Measurements from ENCODE around the gene ZNF587B. TPM values are rescaled to one million over a fixed set of nuclear protein-coding genes. Genes with fewer than 3 reads are reported as not detected.
"Not testable (repeated sequence)": the region's sequence is repeated elsewhere in the genome, so short reads cannot be mapped to it uniquely, and the experiment has no call there.

Gene ZNF587B
- total RNA-seq, 1 experiment from 2014 or later: 6.8 TPM

DNA sequence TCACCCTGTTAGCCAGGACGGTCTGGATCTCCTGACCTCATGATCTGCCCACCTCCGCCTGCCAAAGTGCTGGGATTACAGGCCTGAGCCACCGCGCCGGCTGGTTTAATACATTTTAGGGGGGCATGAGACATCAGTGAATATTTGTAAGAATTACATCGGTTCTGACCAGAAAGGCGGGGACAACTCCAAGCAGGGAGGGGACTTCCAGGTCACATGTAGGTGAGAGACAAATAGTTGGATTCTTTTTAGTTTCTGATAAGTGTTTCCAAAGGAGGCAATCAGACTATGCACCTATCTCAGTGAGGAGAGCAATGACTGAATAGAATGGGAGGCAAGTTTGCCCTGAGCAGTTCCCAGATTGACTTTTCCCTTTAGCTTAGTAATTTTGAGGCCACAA, 11.7 kb upstream of the ZNF587B start:
- no peak for DNase-seq (ENCODE audit: low read depth)

DNA sequence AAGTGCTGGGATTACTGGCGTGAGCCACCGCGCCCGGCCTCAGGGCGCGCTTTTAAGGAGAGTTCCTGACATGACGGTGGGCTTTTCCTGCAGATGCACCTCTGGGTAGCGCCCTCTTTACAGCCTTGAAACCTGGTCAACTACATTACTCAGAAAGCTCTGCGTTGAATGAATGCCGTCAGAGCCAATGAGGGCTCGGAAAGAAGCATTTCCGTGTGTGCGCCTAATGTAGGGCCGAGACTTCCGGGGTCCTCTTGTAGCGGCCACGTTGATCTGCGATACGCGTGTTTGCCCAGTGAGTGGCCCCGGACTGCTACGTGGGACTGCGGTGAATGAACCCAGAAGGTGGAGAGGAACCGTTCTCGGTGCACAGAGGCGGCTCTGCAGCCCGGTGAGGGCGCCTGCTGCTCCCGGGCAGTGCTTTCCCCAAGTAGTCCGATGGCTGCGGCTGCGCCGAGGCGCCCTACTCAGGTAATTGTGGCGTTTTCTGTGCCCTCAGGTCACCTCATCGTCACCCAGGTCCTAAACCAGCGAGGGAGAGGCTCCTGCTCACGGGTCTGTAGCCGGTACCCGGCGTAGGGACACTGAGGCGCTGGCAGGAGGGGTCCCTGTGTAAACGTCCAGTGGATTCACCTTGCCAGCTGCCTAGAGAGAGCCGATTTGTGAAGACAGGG, 10.5 kb upstream of the ZNF587B start:
- DNase-seq (ENCODE audit: low read depth): peak; percentile 92

DNA sequence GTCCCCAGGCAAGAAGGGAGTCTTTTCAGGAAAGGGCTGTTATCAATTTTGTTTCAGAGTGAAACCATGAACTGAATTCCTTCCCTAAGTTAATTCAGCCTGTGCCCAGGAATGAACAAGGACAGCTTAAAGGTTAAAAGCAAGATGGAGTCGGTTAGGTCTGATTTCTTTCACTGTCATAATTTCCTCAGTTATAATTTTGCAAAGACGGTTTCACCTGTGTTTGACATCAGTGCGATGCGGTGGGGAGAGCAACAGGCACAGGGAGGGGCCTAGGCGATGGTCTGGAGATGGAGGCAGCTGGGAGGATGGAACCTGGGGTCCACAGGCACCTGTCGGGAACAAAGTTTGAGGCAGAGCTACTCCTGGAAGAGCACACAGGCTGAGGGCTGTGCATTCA, 9.5 kb upstream of the ZNF587B start:
- no peak for DNase-seq (ENCODE audit: low read depth)

DNA sequence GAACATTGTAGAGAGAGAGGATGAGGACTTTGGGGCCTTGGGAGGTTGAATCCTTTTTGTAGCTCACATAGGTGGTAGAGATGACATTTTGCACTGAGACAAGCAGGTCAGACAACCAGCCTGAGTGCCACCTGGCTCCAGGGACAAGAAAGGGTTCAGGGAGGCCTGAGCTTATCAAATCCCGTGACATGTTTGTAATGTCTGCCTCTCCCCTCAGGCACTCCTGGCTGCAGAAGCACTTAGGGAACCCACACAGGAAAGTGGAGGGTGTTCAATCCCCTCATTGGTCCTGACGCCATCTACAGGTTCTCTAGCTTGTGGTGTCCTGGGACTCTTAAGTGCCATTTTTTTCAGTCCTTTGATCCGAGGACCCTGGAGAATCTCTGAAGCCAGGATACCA, 9.0 kb upstream of the ZNF587B start:
- DNase-seq (ENCODE audit: low read depth): not testable (repeated sequence)

DNA sequence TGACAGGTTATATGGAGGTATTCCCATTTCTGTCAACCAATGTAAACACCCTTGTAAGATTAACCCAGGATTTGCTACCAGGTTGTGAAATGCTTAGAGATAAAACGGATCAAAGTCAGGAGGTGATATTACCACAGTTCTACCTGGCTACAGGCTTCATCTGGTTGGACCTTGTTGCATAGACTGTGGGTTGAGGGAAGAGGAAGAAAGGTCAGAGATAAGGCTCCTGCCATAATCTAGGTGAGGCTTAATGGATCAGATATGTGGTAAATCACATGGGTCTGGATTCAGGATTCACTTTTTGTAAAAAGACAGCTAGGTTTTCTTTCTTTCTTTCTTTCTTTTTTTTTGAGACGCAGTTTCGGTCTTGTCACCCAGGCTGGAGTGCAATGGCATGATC, 8.6 kb upstream of the ZNF587B start:
- not testable (repeated sequence) for DNase-seq (ENCODE audit: low read depth)

DNA sequence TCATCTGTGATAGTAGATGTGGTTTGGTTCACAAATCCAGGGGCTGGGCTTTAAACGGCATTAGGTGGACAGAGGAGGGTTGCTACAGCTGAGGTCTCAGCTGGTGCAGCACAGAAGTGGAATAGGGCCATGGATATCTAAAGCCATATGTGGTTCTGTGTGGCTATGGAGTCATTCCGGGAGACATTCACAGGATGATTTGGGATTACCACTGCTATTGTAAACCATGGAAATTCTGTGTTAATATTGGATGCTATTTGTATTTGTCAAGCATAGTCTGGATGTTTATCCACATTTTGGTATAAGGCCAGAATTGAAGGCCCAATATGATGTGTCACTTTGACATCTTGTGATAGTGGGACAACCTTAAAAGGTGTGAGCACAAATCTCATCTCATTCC, 6.9 kb upstream of the ZNF587B start:
- DNase-seq (ENCODE audit: low read depth): not testable (repeated sequence)

DNA sequence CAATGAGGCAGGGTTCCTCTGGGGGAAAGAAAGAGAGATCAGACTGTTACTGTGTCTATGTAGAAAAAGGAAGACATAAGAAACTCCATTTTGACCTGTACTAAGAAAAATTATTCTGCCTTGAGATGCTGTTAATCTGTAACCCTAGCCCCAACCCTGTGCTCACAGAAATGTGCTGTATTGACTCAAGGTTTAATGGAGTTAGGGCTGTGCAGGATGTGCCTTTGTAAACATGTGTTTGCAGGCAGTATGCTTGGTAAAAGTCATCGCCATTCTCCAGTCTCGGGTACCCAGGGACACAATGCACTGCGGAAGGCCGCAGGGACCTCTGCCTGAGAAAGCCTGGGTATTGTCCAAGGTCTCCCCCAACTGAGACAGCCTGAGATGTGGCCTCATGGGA, 6.5 kb upstream of the ZNF587B start:
- not testable (repeated sequence) for DNase-seq (ENCODE audit: low read depth)

DNA sequence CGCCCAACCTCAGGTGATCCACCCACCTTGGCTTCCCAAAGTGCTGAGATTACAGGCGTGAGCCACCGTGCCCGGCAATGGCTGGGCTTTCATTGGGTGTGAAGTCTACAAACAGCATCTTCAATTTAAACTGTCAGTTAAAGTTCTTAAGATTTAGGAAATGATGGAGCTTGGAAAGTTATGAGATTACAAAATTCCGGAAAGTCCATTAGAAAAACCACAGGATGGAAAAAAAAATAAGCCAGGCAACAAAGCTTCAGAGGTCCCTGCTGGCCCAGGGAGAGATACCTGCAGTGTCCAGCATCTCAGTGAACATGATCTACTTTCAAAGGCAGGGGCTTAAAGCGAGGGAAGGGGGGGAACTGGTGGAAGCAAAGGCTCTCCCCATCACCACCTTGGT, 4.6 kb upstream of the ZNF587B start:
- DNase-seq (ENCODE audit: low read depth): no peak

DNA sequence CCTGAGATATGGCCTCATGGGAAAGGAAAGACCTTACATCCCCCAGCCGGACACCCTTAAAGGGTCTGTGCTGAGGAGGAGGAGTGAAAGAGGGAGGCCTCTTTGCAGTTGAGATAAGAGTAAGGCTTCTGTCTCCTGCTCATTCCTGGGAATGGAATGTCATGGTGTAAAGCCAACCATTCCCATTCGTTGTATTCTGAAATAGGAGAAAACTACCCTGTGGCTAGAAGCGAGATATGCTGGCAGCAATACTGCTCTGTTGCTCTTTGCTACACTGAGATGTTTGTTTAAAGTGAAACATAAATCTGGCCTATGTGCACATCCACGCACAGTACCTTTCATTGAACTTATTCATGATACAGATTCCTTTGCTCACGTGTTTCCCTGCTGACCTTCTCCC, 783 bp upstream of the ZNF587B start:
- DNase-seq (ENCODE audit: low read depth): no peak

DNA sequence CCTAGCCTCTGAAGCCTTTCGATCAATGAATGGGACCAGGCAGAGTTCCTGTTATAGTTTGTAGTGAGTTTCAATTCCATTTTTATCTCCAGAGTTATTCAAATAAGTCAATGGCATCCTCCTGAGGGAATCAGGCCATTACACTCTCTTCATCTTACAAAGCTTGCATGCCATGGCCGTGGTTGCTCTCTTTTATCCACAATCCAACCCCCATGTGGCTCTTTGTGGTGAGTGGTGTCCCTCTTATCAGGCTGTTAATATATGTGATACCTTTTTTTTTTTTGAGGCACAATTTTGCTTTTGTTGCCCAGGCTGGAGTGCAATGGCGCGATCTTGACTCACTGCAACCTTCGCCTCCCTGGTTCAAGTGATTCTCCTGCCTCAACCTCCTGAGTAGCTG, 6.9 kb downstream of the ZNF587B start:
- not testable (repeated sequence) for DNase-seq (ENCODE audit: low read depth)

DNA sequence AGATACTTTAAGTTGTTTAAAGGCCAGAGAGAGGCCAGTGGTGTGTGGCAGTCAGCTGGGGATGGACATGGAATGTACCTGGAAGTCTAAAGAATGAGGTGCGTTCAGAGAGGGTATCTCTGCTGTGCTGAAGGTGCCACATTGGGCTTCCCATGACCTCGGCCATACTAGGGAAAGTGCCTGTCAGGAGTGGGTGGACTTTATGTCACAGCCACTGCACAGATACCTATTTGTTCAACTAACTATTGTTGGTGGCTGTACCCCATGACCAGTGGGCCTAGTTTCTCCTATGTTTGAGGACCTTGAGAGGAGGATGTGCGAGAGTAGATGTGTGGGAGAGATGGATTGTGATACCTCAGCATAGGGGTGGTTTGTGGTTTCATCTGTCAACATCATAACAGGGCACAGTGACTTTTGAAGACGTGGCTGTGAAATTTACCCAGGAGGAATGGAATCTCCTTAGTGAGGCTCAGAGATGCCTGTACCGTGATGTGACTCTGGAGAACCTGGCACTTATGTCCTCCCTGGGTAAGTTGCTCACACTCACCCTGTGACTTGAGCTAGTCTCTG, 8.6 kb downstream of the ZNF587B start:
- not testable (repeated sequence) for DNase-seq (ENCODE audit: low read depth)

DNA sequence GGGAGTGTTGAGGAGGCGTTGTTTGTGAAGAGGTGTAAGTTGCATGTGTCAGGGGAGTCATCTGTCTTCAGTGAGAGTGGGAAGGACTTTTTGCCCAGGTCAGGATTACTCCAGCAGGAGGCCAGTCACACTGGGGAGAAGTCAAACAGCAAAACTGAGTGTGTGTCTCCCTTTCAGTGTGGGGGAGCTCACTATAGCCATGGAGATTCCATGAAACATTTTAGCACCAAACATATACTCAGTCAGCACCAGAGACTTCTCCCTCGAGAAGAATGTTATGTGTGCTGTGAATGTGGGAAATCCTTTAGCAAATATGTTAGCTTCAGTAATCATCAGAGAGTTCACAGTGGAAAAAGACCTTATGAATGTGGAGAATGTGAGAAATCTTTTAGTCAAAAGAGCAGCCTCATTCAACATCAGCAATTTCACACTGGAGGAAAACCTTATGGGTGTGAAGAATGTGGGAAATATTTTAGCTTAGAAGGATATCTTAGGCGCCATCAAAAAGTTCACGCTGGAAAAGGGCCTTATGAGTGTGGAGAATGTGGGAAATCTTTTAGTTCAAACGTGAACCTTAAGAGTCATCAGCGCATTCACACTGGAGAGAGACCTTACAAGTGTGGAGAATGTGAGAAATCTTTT, 11.1 kb downstream of the ZNF587B start:
- no peak for DNase-seq (ENCODE audit: low read depth)

DNA sequence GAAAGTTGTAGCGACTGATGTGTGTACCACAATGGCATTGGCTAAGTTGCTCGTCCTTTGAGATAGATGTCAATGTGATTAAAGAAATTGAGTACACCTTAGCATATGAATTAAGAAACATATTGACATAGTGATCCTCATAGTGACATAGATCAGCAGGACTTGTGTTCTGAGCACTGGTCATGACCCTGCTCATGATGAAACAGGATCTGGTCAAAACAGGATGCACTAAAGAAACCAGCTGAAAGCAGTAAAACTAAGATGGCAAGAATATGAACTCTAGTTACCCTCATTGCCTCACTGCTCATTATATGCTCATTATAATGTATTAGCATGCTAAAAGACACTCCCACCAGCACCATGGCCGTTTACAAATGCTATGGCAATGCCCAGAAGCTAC, 17.1 kb downstream of the ZNF587B start:
- DNase-seq (ENCODE audit: low read depth): peak; percentile 19

DNA sequence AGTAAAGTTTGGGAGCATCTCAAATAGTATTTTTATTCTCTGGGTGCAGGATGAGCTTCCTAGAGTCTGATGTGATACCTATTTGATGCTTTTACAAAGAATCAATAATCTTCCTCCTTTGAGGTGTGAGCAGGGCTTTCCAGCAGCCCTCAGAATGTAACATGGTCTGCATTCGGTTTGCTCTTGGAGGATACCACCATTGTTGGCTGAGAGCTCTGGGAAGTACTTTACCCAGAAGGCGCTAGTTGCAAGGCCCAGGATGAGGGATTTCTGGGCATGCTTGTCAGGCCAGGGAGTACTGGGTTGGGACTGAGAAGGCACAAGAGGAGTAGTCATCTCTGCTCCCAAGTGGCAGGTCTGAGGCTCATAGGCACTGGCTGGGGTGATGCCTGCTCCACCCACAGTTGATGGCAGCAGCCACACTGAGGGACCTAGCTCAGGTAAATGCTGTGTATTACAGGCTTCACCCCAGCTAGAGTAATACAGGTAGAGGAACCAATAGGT, 19.1 kb downstream of the ZNF587B start:
- not testable (repeated sequence) for DNase-seq (ENCODE audit: low read depth)

DNA sequence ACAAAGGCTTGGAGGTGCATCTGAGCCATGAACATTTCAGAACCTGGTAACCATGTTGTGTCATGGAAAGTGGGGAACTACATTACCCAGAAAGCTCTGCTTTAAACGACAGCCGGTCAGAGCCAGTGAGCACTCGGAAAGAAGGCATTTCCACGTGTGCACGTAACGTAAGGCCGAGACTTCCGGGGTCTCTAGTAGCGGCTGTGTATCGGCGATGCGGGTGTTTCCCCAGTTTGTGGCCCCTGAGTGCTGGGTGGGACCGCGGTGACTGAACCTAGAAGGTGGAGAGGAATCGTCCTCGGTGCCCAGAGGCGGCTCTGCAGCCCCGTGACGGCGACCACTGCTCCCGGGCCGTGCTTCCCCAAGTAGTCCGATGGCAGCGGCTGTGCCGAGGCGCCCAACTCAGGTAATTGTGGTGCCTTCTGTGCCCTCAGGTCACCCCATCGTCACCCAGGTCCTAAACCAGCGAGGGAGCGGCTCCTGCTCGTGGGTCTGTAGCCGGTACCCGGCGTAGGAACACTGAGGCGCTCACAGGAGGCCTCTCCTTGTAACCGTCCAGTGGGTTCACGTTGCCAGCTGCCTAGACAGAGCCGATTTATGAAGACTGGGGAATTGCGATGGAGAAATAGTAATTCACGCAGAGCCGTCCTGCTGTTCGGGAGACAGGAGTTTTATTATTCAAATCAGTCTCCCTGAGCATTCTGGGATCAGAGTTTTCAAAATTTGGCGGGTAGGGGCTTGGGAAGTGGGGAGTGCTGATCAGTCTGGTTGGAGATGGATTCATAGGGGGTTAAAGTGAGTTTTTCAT, 19.8 kb downstream of the ZNF587B start, which contains the start of gene ZNF587:
ZNF587 (plus strand) TSS at position 194 of the 808 bp plus-strand sequence; CDS start at position 374, 180 bp downstream.
- peak; percentile 85 for DNase-seq (ENCODE audit: low read depth)

DNA sequence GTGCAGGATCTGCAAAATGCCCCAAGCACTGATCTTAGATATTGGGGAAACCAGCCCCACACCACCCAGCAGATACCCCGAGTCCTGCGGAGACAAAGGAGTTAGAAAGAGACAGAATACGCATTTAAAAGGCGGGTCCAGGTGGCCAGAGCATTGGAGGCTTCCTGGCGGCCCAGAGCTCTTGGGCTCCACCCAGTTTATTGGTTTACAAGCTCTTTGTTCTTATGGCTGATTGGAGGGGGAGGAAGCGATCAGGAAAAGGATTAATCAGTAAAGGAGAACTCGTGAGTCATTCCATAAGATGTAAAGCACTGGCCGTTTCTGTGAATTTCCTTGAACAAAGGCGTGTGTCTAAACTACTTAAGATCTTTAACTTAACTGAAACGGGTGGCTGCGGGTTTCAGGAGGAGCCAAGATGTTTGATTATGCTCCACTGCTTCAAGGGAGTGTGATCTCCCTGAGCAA, 20.5 kb downstream of the ZNF587B start:
- DNase-seq (ENCODE audit: low read depth): peak; percentile 36

DNA sequence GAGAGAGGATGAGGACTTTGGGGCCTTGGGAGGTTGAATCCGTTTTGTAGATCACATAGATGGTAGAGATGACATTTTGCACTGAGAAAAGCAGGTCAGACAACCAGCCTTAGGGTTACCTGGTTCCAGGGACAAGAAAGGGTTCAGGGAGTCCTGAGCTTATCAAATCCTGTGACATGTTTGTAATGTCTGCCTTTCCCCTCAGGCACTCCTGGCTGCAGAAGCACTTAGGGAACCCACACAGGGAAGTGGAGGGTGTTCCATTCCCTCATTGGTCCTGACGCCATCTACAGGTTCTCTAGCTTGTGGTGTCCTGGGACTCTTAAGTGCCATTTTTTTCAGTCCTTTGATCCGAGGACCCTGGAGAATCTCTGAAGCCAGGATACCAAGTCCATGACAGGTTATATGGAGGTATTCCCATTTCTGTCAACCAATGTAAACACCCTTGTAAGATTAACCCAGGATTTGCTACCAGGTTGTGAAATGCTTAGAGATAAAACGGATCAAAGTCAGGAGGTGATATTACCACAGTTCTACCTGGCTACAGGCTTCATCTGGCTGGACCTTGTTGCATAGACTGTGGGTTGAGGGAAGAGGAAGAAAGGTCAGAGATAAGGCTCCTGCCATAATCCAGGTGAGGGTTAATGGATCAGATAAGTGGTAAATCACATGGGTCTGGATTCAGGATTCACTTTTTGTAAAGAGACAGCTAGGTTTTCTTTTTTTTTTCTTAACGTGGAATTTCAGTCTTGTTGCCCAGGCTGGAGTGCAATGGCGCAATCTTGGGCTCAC, 21.9 kb downstream of the ZNF587B start:
- DNase-seq (ENCODE audit: low read depth): not testable (repeated sequence)

DNA sequence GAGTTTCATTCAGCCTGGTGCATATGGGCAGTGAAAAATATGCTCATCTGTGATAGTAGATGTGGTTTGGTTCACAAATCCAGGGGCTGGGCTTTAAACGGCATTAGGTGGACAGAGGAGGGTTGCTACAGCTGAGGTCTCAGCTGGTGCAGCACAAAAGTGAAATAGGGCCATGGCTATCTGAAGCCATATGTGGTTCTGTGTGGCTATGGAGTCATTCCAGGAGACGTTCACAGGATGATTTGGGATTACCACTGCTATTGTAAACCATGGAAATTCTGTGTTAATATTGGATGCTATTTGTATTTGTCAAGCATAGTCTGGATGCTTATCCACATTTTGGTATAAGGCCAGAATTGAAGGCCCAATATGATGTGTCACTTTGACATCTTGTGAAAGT, 24.0 kb downstream of the ZNF587B start:
- DNase-seq (ENCODE audit: low read depth): not testable (repeated sequence)

DNA sequence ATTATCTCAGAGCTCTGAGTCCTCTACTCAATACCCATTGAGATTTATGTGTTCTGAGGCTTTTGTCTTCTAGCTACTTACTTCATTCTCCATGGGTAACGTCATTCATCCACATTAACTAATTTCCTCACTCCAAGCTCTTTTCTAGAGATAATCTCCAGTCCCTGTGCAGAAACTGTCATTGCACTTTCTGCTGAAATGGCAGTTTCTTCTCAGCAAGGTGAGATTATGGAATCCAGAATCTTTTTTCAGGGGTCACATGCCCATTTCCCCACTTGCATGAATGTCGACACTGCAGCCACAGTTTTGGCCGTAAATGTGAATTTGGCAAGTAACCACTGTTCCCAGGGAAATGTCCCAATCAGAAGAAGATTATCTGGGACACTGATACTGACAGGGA, 32.3 kb downstream of the ZNF587B start:
- not testable (repeated sequence) for DNase-seq (ENCODE audit: low read depth)

DNA sequence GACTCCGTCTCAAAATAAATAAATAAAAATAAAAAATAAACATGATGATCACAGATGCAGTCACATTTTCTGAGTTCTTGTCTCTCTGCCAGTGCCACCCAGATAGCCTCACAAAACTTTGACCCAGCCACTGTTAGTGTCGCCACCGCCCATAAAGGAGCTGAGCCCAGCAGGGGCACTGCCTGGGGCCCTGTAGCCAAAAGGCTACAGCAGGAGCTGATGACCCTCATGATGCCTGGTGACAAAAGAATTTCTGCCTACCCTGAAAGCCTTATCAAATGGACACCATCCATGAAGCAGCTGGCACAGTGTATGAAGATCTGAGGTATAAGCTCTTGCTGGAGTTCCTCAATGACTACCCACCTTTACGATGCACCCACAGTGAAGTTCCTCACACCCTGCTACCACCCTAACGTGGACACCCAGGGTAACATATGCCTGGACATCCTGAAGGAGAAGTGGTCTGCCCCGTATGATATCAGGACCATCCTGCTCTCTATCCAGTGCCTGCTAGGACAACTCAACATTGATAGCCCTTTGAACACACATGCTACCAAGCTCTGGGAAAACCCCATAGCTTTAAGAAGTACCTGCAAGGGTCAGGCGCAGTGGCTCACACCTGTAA, 37.9 kb downstream of the ZNF587B start:
- no peak for DNase-seq (ENCODE audit: low read depth)

Data from LHCN-M2 (cell line).